Left lung (tissue), 10 donors: ENCODE data around the gene NT5C1B. TPM values are rescaled to one million over a fixed set of nuclear protein-coding genes. Genes with fewer than 3 reads are reported as not detected.

Source experiments
- ATAC-seq: fragments of 200-7000 bp; cut with Tn5 transposase; one replicate; pipeline ENCODE4 v1.9.1; 2020; ENCODE audit warnings: moderate library complexity
- DNase-seq, 4 donors: peaks; one replicate each; pipeline ENCODE4 v3.0.0-alpha.2; 2013 to 2020
- H3K27ac ChIP-seq, 2 donors: fragments of 200-600 bp; sonication (generic) in 1 of 2; one replicate each; pipeline versions ENCODE4 v1.5.0 to v1.8.0; 2020 to 2021
- H3K27me3 ChIP-seq, 2 donors: fragments of 200-600 bp; sonication (generic) in 1 of 2; one replicate each; pipeline versions ENCODE4 v1.5.0 to v1.8.0; 2020 to 2021
- H3K36me3 ChIP-seq, 2 donors: fragments of 200-600 bp; sonication (generic) in 1 of 2; one replicate each; pipeline versions ENCODE4 v1.5.0 to v1.8.0; 2020 to 2021
- H3K4me1 ChIP-seq, 2 donors: fragments of 200-600 bp; one replicate each; pipeline ENCODE4 v1.8.0; 2021
- H3K4me3 ChIP-seq, 2 donors: fragments of 200-600 bp; sonication (generic) in 1 of 2; one replicate each; pipeline versions ENCODE4 v1.5.0 to v1.8.0; 2020 to 2021; ENCODE audit warnings: mild to moderate bottlenecking in 1 of 2
- H3K9me3 ChIP-seq, 2 donors: fragments of 200-600 bp; sonication (generic) in 1 of 2; one replicate each; pipeline versions ENCODE4 v1.5.0 to v1.8.0; 2020 to 2021
- intact Hi-C, 2 donors: fragments of 100-400 bp; cut with DNase I; formaldehyde crosslinking; loops; one replicate each; pipeline versions ENCODE4 v1.11.2 to v1.14.2; 2022
- polyA plus RNA-seq, 6 donors: library from polyadenylated mRNA; unstranded; fragments of 120-200 nt; gene quantifications; one replicate each; pipeline ENCODE4 v1.2.1, GENCODE V29; 2013; ENCODE audit not compliant: insufficient read length in 6 of 6
- total RNA-seq, 2 donors: library from RNA; stranded (reverse); fragmentation: NEBNext Ultra II Directional; extraction: Animal tissue kit (Norgen Biotek cat#: 25700); gene quantifications; one replicate each; pipeline ENCODE4 v1.2.1, GENCODE V29; 2021
- TF ChIP-seq, protein P1 (sequence below), 2 donors: fragments of 200-600 bp; sonication (generic) in 1 of 2; IDR thresholded peaks; one replicate each; pipeline versions ENCODE4 v1.5.0 to v1.8.0; 2021; ENCODE audit warnings: antibody characterized with exemption in 2 of 2
- donor health status: DM: no; HTN: yes; CAD: no.
- donor health status: DM: no; HTN: no; CAD: no.

Gene NT5C1B
- total and polyA plus RNA-seq, 8 donors = 1.2 to 1.9 (median 1.3) TPM; not detected in 2

DNA sequence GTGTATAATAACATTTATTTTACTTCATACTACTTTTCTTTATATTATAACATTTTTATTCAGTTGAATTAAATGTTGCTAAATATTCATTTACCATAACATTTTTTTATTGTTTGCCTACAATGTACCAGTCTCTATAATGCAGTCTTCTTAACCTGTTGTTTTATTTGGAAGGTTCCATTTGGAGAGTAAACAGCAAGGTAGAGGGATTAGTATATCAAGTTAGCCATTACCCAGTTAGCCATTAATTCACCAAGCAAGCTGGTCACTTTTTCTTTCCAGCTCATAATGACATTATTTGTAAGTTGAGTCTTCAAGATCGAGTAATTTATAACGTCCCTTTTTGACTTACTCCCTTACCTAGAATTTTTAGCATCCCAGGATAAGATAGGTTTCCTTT, 29.7 kb upstream of the NT5C1B start:
- no peaks in the 10 kb centered on the region for H3K36me3 ChIP-seq
- no peak overlapping the region for H3K4me3 ChIP-seq
- H3K27ac ChIP-seq = no peak overlapping the region
- no peak for ATAC-seq
- DNase-seq = no peak
- H3K4me1 ChIP-seq = no peaks in the 10 kb centered on the region
- H3K27me3 ChIP-seq = no peaks in the 10 kb centered on the region
- TF ChIP-seq, protein P1, sequence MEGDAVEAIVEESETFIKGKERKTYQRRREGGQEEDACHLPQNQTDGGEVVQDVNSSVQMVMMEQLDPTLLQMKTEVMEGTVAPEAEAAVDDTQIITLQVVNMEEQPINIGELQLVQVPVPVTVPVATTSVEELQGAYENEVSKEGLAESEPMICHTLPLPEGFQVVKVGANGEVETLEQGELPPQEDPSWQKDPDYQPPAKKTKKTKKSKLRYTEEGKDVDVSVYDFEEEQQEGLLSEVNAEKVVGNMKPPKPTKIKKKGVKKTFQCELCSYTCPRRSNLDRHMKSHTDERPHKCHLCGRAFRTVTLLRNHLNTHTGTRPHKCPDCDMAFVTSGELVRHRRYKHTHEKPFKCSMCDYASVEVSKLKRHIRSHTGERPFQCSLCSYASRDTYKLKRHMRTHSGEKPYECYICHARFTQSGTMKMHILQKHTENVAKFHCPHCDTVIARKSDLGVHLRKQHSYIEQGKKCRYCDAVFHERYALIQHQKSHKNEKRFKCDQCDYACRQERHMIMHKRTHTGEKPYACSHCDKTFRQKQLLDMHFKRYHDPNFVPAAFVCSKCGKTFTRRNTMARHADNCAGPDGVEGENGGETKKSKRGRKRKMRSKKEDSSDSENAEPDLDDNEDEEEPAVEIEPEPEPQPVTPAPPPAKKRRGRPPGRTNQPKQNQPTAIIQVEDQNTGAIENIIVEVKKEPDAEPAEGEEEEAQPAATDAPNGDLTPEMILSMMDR (IDR thresholded peaks at IDR 0.05) = no peak
- intact Hi-C loops = no loop called here
- peaks cover 0 to 12% of the 10 kb centered on the region in 2 donors for H3K9me3 ChIP-seq

- Histone ChIP-seq H3K4me3 (no peak overlapping the region), H3K27ac (no peak overlapping the region), H3K36me3 (no peaks in the 10 kb centered on the region), H3K9me3 (peaks cover 0 to 9% of the 10 kb centered on the region in 2 donors), H3K27me3 (no peaks in the 10 kb centered on the region), H3K4me1 (no peaks in the 10 kb centered on the region)
- intact Hi-C loops = no loop called here
- DNase-seq (no peak), ATAC-seq (no peak)
- TF ChIP-seq, protein P1 (IDR thresholded peaks at IDR 0.05) = no peak
Observed at GRCh38 chr2:18614041-18614440, 24.7 kb upstream of the NT5C1B start.

- Histone ChIP-seq H3K9me3 (peaks cover 0 to 1% of the 10 kb centered on the region in 2 donors), H3K4me3 (no peak overlapping the region), H3K27me3 (no peaks in the 10 kb centered on the region), H3K27ac (no peak overlapping the region), H3K36me3 (no peaks in the 10 kb centered on the region), H3K4me1 (no peaks in the 10 kb centered on the region)
- no peak for ATAC-seq
- intact Hi-C loops = no loop called here
- TF ChIP-seq, protein P1 (IDR thresholded peaks at IDR 0.05) = no peak
- DNase-seq = no peak
Observed at GRCh38 chr2:18612133-18612532, 22.8 kb upstream of the NT5C1B start.

- Histone ChIP-seq H3K4me1 (no peaks in the 10 kb centered on the region), H3K27ac (no peak overlapping the region), H3K9me3 (no peaks in the 10 kb centered on the region), H3K27me3 (no peaks in the 10 kb centered on the region), H3K4me3 (no peak overlapping the region), H3K36me3 (no peaks in the 10 kb centered on the region)
- peak; percentile 66 for ATAC-seq
- TF ChIP-seq, protein P1 (IDR thresholded peaks at IDR 0.05) = no peak
- intact Hi-C loops = no loop called here
- DNase-seq = no peak
Observed at GRCh38 chr2:18611604-18612003, 22.2 kb upstream of the NT5C1B start.

DNA sequence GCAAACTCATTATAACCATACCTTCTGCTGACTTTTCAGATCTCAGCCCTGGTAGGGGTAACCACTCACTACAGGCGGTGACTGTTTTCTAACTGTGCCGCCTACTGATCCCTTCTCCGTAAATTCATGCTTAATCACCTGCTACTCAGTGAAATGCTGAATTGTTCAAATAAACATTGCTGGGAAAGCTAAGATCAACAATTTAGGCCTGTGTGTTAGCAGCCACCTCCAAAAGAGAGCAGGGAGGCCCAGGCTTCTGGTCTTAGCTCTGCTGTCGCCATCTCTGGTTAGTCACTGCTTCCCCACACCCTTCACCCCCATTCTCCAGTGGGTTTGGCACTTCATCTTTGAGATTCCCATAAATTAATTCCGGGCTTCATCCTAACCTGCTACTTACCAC, 21.8 kb upstream of the NT5C1B start:
- no peak overlapping the region for H3K4me3 ChIP-seq
- DNase-seq (no peak), ATAC-seq (no peak)
- TF ChIP-seq, protein P1 (IDR thresholded peaks at IDR 0.05) = no peak
- no peaks in the 10 kb centered on the region for H3K4me1 ChIP-seq
- H3K27me3 ChIP-seq = no peaks in the 10 kb centered on the region
- no peaks in the 10 kb centered on the region for H3K9me3 ChIP-seq
- no peaks in the 10 kb centered on the region for H3K36me3 ChIP-seq
- intact Hi-C loops = no loop called here
- H3K27ac ChIP-seq = no peak overlapping the region
